Measurements from ENCODE around the gene ECSIT.
"Not testable (repeated sequence)": the region's sequence is repeated elsewhere in the genome, so short reads cannot be mapped to it uniquely, and the experiment has no call there.

The ECSIT gene

DNA sequence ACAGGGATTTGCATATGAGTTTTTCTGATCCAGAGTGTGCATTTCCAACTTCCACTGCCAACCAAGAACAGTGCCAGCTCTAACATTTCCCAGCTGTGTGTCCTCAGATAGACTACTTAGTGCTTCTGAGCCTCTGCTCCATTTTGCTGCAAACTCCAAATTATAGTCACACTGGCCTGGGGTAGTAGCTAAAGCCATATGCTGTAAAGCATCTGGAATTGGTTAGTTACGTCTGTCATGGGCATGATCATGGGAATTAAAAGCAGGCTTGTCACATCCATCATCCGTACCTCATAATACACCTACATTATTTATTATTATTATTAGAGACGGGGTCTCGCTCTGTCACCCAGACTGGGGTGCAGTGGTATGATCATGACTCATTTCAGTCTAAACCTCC, 55.2 kb downstream of the ECSIT start:
- DNase-seq: no peak

DNA sequence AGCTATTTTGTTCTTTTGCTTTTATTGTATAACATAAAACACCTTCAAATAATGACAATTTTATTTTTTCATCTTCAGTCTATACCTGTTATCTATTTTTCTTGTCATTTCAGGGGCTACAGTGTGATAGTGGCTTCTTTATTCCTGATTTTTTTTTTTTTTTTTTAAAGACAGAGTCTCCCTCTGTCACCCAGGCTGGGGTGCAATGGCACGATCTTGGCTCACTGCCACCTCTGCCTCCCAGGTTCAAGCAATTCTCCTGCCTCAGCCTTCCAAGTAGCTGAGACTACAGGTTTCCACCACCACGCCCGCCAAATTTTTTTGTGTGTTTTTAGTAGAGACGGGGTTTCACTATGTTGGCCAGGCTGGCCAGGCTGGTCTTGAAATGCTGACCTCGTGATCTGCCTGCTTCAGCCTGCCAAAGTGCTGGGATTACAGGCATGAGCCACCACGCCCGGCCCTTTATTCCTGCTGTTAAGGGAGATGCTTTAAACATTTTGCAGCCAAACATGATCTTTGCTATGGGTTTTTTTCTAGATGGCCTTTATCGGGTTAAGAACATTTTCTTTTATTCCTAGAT, 60.6 kb downstream of the ECSIT start:
- DNase-seq: not testable (repeated sequence)

DNA sequence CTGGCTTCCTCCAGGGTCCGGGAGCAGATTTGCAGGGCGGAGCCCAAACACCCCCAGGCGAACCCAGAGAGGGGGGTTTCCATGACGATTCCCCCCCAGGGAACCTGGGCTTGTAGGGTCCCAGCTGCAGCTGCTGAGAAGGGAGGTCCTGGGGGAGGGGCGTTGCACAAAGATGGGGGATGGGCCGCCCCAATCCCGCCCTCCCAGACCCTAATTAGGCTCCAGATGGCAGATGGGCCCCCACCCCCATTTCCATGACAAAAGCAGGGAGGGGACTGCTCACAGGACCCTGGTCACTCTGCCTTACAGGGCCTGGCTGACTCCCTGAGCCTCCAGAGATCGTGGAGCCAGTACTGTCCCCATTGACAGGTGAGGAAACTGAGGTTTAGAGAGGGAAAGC, 63.3 kb downstream of the ECSIT start:
- no peak for DNase-seq

DNA sequence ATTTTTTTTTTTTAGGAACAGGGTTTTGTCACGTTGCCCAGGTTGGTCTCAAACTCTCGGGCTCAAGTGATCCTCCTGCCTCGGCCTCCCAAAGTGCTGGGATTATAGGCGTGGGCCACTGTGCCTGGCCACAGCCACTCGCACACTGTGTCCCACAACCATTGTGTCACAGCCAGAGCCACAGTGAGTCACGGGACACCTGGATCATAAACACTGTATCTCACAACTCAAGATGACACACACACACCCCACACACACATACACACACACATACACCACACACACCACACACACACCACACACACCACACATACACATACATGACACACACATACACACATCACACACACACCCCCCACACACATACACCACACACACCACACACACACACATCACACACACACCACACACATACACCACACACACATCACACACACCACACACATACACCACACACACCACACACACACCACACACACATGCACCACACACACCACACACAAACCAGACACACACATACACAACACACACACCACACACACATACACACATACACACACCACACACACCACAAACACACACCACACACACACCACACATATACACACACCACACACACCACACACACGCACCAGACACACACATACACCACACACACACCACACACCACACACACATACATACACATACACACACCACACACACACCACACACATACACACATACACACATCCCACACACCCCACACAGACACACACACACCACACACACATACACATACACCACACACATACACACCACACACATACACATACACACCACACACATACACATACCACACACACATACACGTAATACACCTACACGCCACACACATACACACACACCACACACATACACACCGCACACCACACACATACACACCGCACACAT, 64.3 kb downstream of the ECSIT start:
- no peak for DNase-seq

DNA sequence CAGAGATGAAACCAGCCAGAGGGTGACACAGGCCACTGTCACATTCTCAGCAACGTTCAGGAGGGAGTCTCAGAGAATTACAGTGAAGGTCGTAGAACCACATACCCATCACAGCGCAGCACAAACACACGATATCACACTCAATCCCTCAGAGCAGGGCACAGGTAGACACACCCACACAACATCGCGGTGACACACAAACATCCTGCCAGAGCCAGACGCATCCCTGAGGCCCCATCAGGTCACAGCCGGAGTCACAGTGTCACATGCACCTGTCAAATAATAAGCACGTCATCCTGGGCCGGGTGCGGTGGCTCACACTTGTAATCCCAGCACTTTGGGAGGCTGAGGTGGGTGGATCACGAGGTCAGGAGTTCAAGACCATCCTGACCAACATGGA, 65.5 kb downstream of the ECSIT start:
- DNase-seq: no peak

DNA sequence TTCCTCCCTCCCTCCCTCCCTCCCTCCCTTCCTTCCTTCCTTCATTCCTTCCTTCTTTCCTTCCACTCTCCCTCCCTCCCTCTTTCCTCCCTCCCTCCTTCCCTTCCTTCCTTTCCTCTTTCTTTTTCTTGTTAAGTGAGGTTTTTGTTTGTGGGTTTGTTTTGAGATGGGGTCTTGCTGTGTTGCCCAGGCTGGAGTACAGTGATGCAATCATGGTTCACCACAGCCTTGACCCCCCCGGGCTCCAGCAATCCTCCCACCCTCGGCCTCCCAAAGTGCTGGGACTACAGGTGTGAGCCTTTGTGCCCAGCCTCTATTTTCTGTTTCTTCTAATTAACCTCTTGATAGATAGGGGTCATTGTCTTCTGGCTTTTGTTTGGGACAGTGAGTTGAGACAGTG, 67.5 kb downstream of the ECSIT start:
- DNase-seq: no peak

DNA sequence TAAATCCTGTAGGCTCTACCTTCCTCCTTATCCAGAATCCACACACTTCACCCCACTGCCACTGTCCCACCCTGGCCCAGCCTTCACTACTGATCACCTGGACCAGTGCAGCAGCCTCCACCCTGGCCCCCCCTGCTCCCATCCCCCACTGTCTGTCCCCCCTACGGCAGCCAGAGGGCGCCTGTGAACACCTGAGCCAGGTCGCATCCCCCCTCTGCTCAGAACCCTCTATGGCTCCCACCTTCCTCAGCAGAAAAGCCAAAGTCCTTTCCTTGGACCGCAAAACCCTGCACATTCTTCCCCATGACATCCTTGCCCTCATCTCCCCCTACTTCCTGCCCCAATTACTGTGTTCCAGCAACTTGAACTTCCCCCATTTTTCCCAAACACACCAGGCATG, 68.7 kb downstream of the ECSIT start:
- DNase-seq: no peak

DNA sequence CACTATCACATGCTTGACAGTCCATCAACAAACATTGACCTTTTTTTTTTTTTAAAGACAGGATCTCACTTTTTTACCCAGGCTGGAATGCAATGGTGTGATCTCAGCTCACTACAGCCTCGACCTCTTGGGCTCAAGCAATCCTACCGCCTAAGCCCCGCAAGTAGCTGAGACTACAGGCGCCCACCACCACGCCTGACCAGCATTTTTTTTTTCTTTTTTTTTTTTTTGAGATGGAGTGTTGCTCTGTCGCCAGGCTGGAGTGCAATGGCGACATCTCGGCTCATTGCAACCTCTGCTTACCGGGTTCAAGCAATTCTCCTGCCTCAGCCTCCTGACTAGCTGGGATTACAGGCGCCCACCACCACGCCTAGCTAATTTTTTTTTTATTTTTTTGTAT, 70.0 kb downstream of the ECSIT start:
- not testable (repeated sequence) for DNase-seq

DNA sequence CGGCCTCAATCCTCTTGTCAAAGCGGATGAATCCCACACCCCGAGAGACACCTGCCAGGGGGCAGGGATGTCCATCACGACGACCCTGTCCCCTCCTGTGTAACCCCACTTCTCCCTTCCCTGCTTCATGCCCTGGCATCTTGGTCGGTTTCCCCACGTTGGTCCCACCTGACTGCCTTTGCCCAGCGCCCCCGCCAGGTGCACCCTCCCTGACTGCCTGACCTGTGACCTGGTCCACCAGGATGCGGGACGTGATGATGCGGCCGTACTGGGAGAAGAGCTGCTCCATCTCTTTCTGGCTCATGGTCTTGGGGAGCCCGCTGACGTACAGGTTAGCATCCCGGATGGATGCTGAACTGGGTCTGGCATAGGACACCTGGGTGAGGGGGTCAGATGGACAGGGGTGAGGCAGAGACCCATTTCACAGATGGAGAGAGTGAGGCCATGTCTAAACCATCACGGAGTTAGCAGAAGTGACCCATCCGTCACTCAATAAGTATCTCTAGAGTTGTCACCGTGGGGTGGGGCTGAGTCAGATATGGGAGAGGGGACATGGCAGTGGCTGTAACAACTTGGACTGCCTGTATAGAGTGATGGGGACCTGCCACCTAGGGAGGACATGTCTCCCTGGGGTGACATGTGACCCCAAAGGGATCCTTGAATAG, 70.6 kb downstream of the ECSIT start:
- DNase-seq: no peak

DNA sequence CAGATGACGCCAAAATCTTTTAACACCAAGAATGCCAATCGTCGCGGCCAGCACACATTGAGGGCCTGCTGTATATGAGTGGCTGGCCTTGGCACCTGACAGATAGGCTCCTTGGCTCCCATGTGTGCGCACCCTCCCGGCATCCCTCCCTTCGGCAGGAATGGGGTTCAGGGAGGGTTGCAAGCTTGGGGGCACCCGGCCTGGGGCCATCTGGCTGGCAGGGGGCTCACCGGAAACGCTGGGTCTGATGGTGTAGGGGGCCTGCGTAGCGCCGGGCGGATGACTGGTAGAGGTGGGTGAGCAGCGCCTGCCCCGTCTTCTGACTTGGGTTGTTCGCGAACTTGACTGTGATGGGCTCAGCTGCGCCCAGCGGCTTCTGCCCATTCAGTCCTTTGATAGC, 71.1 kb downstream of the ECSIT start:
- DNase-seq: no peak

DNA sequence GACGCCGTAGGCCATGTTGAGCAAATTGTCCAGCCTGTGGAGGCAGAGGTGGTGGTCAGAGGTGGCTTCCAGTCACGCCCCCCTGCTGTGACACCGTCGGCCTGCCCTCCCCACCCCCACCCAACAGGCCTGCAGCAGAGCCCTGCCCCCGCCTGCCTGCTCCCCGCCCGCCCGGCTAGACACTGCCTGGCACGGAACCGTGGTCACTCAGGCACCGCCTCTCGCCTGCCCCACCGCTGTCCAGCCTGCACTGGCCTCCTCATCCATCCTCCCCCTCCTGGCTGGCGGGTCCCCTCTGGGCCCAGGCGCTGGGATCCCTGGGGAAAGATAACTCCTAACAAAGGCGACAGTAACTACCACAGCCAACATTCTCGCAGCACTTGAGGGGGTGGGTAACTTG, 71.8 kb downstream of the ECSIT start:
- no peak for DNase-seq

DNA sequence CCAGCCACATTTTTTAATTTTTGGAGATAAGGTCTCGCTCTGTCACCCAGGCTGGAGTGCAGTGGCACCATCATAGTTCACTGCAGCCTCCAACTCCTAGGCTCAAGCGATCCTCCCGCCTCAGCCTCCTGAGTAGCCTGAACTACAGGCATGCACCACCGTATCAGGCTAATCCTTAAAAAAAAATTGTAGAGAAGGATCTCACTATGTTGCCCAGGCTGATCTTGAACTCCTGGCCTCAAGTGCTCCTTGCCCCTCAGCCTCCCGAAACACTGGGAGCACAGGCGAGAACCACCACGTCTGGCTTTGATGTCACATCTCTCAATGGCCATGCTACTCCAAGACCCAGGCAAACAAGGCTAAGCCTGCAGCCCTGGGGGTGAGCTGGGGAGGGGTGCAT, 72.3 kb downstream of the ECSIT start:
- DNase-seq: no peak
